ENCODE results near the gene SLC45A1.

SLC45A1 gene

GRCh38 chr1:8359617-8360481 is 41.9 kb downstream of the SLC45A1 start:
- no peak for TF ChIP-seq TAF1 (IDR thresholded peaks at IDR 0.05; ENCODE audit: borderline replicate concordance, insufficient read depth, low read length)

- TF ChIP-seq FOXP2 (optimal IDR thresholded peaks at IDR 0.05; ENCODE audit: borderline replicate concordance, extremely low read depth, extremely low read length, insufficient read depth) (no peak), TAF1 (IDR thresholded peaks at IDR 0.05; ENCODE audit: borderline replicate concordance, insufficient read depth, low read length) (no peak), POLR2AphosphoS5 (IDR thresholded peaks at IDR 0.05; ENCODE audit: low read depth, low read length) (no peak), SIN3A (IDR thresholded peaks at IDR 0.05; ENCODE audit: borderline replicate concordance, insufficient read depth, low read length) (no peak), REST (IDR thresholded peaks at IDR 0.05; ENCODE audit: insufficient read depth in 1 of 2, low read depth in 2 of 2, low read length in 2 of 2) (no peak)
These were observed 42.7 kb downstream of the SLC45A1 start for GRCh38 chr1:8360493-8361197.

- TF ChIP-seq REST (IDR thresholded peaks at IDR 0.05; ENCODE audit: insufficient read depth in 1 of 2, low read depth in 2 of 2, low read length in 2 of 2) (no peak), SIN3A (IDR thresholded peaks at IDR 0.05; ENCODE audit: borderline replicate concordance, insufficient read depth, low read length) (no peak), TAF1 (IDR thresholded peaks at IDR 0.05; ENCODE audit: borderline replicate concordance, insufficient read depth, low read length) (no peak), POLR2AphosphoS5 (IDR thresholded peaks at IDR 0.05; ENCODE audit: low read depth, low read length) (no peak), FOXP2 (optimal IDR thresholded peaks at IDR 0.05; ENCODE audit: borderline replicate concordance, extremely low read depth, extremely low read length, insufficient read depth) (no peak)
These were observed 43.4 kb downstream of the SLC45A1 start for GRCh38 chr1:8361198-8361849.

GRCh38 chr1:8362701-8363101 is 44.8 kb downstream of the SLC45A1 start:
- TF ChIP-seq POLR2AphosphoS5 (IDR thresholded peaks at IDR 0.05; ENCODE audit: low read depth, low read length) (no peak), FOXP2 (optimal IDR thresholded peaks at IDR 0.05; ENCODE audit: borderline replicate concordance, extremely low read depth, extremely low read length, insufficient read depth) (no peak)

GRCh38 chr1:8363186-8363766 is 45.4 kb downstream of the SLC45A1 start:
- TF ChIP-seq REST (IDR thresholded peaks at IDR 0.05; ENCODE audit: insufficient read depth in 1 of 2, low read depth in 2 of 2, low read length in 2 of 2) (no peak), TAF1 (IDR thresholded peaks at IDR 0.05; ENCODE audit: borderline replicate concordance, insufficient read depth, low read length) (no peak), FOXP2 (optimal IDR thresholded peaks at IDR 0.05; ENCODE audit: borderline replicate concordance, extremely low read depth, extremely low read length, insufficient read depth) (no peak)

All from PFSK-1 (cell line).